GM19193 (cell line): Measurements from ENCODE around the gene ANKRD63.

Experiments
- POLR2A ChIP-seq: IDR thresholded peaks from 4 replicates; pipeline ENCODE4 v1.6.1; 2011; ENCODE audit not compliant: insufficient read depth, insufficient read length; ENCODE audit errors: extremely low read depth

ANKRD63 gene

DNA sequence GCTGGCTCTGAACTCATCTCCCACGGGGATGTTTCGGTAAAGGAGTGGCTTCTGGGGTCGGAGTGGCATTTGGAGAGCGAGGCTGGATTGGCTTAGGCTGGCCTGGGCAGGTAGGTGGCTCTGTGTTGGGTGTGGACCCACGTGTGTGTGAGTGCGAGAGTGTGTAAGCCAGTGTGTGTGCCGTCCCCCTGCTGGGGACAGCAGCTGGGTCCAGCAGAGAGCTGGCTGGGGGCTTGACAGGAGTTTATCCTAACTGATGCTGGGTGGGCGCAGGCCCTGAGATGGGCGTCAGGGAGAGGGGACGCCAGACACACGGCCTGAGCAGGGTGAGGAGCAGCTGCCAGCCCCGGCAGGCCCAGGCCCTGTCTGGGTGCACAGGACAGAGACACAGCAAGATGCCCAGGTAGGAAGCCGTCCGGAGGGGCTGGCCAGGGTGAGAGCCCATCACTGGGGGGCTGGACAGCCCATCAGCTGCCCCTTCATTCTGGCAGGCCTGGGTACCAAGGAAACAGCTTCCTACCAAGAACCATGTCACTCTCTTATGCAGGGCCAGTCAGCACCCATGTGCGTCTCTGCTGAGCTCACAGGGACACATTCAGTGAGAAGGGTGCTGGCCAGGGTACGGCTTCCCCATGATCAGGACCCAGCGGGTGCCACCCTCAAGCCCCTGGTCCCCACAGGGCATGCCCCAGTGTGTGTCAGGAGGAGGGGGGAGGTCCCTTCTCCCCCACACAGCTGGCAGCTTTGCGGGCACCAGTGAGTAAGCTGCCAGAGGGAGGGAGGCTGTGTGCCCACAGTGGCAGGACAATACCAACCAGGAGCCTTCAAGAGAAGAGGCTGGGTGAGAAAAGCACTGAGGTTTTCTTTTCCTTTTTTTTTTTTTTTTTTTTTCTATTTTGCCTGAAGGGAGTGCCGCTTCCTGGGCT, 42.9 kb downstream of the ANKRD63 start:
- no peak for TF ChIP-seq POLR2A

DNA sequence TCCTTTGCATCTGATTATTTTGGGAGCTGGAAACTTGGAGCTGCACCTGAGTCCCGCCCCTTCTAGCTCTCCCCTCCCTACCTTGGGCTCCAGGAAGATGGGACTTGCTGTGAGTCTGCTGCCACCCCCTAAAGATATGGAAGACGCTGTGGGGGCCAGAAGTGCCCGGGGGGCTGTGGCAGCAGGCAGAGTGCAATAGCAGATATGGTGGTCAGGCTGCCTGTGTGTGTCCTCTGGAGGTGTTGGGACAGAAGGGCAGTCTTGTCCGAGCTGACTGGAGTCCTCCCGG, 43.5 kb downstream of the ANKRD63 start:
- no peak for TF ChIP-seq POLR2A

DNA sequence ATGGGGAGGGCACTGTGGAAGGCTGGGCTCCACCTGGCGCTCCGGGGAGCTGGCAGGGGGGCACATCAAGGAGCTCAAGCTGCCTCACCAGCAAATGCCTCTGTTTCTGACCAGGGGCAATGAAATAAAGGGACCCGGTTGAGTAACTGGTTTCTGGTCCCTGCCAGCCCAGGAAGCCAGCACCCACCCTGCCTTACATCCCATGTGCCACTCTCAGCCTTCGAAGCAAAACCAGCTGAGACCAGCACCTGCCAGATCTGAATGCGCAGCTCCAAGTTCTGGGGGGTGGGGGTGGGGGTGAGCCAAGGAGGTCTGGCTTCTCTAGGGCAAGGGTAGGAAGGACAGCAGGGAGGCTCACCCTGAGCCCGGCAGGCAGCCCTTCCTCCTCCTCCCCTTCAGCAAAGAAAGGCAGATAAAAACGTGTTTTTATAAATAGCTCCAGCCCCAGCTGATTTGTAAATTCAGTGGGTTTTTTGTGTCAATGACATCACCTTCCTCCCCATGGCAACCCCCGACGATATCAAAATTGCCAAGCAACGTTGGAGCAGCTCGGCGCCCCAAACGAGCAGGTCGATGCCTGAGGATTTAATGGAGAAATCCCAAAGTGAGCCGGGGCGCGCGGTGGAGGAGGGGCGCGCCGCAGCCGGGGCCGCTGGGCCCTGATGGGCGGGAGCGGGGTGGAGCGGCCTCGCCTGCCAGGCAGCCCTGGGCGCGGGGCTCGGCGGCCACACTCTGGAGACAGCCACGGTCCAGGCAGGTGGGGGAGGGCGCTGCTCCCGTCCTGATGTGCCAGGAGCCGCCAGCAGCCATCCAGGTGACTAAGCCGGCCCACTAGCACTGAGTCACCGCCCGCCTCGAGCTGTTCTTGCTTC, 44.1 kb downstream of the ANKRD63 start, which contains the start of gene PAK6:
TSS of gene PAK6 (plus strand) at position 532 of the 872 bp plus-strand sequence. CDS start 25,723 bp downstream, outside the sequence.
- no peak for TF ChIP-seq POLR2A

DNA sequence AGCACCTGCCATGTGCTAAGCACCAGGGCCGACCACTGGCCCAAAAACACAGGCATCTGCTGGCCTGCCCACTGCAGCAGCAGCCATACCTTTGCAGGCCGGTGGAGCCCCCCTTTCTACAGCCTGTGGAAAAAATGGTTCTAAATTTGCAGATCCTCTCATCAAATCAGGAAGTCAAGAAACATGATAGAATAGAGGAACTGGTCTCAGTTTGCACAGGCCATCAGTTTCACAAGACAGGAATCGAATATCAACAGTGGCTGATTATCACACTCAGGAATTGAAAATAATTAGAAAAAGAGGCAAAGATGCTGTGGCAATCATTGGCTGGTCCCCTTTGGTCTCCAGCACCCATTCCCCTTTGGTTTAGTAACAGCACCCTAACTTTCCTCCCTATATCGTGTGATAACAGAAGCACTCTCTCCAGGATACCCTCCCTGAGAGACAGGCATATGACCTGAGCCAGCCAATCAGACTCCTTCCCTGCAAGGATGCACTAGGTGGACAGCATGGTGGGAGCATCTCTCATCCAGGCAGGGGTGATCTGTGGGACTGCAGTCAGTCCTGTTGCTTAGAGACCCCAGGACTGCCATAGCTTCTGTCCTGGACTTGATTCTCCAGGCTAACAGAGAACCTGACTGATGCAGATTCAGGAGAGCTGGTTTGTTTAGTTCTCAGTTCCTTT, 47.5 kb downstream of the ANKRD63 start:
- no peak for TF ChIP-seq POLR2A

DNA sequence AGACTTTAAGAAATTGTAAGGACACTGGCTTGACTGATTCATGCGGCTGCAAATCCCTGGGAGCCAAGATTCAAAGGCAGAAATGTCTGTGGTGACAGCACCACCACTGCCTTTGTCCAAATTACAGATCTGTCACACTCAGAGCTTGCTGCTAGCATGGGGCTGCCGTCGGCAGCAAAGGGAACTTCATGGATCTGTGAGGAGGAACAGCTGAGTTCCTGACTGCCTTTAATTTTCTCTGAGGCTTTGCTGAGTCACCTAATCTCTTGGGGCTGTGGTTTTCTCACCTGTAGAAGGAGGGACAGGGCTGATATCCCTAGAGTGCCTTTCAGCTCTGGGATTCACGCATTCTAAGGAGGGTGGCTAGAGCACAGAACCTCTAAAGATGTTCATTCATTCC, 48.1 kb downstream of the ANKRD63 start:
- no peak for TF ChIP-seq POLR2A

- no peak for TF ChIP-seq POLR2A
These were observed 48.9 kb downstream of the ANKRD63 start for GRCh38 chr15:40233727-40234577.

DNA sequence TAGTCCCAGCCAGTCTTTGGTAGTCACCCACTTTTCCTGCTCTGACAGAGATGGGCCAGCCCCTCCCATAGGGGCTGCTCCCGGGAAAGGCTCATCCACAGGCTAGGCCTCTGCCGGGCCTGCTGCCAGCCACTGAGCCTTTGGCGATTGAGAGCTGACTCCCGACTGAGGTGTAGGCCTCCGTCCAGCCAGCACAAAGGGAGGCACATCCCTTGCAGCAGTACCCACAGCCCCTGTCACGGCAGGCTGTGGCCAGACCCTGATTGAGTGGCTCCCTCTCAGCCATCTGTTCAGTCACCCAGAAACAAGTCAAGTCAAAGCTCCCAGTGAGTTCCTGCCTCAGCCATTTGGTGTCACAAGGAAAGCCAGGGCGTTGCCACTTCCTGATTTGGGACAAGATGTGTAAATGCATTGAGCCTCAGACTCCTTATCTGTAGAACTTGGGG, 50.2 kb downstream of the ANKRD63 start:
- no peak for TF ChIP-seq POLR2A
